GM18505 (cell line): ENCODE measurements around the gene STK25.

Experiments used
- ATAC-seq: cut with Tn5 transposase; IDR thresholded peaks from one replicate; pipeline ENCODE4 v1.9.1; 2021; ENCODE audit not compliant: unreplicated experiment
- POLR2A ChIP-seq: IDR thresholded peaks from 4 replicates; pipeline ENCODE4 v1.6.1; 2011; ENCODE audit warnings: borderline replicate concordance; ENCODE audit not compliant: insufficient read depth, insufficient read length; ENCODE audit errors: extremely low read depth

STK25 gene

DNA sequence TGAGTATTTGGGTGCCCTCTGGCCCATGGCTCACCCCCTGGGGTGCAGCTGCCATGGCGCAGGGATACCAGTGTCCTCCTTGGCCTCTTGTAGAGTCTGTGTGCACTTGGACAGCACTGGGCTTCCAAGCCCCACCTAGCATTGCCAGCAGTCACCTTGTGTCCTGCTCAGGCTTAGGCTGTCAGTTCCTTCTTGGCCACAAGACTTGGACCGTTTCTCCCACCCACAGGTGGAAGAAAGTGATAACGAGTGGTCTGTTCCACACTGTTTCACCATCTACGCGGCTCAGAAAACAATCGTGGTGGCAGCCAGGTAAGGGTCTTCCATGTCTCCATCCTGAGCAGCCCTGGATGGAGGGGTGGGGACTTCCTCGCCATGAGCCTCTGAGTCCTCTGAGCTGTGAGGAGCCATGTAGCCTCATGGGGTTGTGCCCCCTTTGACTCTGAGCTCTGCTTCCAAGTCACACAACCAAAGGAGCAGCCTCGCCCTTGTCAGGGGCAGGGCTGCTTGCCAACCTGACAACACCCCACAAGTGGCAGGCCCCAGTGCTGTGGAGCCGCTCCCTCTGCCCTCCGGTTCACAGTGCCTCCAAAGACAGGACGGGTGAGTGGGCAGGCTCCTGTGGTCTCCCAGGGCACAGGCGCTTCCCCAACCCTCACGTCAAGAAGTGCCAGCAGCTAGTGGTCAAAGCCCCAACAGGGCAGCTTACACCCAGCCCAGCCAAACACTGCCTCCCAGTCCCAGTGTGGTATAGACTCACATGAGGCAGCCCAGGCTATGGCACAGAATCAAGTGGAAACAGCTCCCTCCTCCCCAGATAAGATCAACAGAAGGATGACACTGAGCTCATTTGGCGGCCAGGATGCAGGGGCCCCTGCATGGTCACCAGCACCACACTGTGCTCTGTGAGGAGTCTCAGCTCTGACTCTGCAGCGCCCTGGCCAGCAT is 18.4 kb downstream of the STK25 start:
- no peak for ATAC-seq
- no peak for TF ChIP-seq POLR2A

DNA sequence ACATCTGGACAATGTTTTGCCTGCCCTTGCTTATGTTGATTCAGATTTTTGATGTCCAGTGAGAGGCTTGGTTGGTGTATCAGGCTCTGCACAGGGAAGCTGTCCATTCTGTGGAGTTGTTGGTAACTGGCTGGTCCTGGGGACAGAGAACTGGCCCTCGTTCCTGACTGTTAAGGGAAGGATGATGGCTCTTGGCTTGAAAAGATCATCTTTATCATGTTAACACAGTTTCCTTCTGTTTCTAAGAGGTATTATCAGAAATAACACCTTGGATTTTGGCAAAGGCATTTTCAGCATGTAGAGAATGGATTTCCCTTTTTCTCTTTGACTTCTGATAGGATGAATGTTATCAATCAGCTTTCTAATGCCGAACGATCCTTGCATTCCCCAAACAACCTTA is 19.3 kb downstream of the STK25 start:
- TF ChIP-seq POLR2A = no peak
- ATAC-seq = no peak

DNA sequence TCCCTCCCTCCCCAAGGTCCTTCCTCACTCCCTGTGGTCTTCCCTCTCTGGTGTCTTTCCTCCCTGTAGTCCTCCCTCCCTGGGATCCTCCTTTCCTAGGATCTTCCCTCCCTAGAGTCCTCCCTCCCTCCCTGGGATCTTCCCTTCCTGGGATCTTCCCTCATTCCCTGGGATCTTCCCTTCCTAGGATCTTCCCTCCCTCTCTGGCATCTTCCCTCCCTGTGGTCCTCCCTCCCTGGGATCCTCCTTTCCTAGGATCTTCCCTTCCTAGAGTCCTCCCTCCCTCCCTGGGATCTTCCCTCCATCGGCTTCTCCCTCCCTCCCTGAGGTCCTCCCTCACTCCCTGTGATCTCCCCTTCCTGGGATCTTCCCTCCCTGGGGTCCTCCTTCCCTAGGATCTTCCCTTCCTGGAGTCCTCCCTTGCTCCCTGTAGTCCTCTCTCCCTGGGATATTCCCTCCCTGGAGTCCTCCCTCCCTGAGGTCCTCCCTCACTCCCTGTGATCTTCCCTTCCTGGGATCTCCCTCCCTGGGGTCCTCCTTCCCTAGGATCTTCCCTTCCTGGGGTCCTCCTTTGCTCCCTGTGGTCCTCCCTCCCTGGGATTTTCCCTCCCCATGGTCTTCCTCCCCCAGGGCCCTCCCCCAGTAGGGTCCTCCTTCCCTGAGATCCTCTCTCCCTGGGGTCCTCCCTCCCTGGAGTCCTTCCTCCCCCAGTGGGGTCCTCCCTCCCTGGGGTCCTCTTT is 23.0 kb downstream of the STK25 start:
- no peak for ATAC-seq
- TF ChIP-seq POLR2A = no peak

DNA sequence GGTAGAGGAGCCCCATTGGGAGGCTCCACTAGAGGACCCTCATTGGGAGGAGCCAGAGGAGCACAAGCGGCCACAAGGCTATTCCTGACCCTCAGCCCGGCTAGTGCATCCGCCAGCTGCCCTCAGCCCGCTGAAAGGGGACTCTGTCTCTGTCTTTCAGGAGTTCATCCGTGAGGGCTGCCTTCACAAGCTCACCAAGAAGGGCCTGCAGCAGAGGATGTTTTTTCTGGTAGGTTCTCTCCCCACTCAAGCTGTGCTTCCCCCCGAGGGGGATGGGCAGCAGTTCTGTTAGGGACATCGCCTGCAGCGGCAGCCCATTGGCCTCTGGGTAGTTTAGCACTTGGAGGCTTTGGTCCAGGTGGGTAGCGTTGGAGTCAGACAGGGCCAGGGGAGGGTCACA is 25.1 kb downstream of the STK25 start:
- no peak for TF ChIP-seq POLR2A

DNA sequence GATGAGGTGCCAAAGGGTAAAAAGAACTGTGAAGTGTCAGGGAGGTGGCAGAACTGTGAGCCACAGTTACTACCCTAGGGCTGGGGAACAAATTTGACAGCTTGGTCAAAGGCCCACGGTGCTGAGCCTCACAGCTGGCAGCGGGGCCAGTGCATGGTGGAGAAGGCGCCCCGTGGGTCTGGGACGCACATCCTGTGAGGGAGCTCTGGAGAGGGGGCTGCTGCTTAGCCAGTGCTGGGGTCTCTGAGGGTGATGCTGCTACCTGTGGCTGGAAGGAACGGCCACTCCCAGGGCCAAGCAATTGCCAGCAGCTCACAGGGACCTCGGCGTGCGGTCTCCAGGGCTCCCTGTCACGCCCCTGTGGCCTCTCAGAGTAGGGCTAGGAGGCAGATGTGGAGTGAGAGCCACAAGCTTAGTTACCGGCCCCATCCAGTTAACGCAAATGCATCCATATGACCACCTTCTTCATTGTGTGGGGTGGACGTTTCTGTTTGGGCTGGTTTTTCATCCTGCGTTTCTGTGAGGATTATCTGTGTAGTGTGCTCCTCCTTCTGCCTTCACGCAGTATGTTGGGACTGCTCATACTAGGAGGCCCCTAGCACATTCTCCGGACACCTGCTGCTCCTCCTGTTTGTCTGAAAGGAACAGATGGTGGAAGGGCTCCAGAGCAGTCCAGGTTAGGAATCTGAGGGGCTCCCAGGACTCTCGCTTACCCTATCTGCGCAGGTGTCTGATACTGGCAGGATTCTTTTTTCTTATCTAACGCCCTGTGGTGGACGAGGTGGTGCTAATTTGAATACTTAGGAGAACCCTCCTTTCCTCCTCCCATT is 26.0 kb downstream of the STK25 start:
- no peak for TF ChIP-seq POLR2A
- ATAC-seq = no peak

More for the DNA sequence above, 25.1 kb downstream of the STK25 start:
- no peak for ATAC-seq

DNA sequence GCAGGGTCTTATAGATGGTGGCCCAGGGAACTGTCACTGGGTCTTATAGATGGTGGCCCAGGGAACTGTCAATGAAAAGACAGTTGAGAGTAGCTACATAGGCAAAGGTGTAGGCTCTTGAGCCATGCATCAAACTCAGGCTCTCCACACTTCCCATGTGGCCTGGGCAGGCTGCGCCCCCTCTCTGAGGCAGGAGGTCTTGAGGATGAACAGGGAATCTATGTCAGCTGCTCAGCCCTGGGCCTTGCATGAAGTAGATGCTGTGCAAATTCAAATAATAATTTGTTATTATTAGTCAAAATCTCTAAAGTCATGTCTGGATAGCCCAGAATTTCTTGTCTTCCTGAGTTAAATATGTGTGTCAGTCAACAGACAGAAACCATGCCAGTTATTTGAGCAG is 26.7 kb downstream of the STK25 start:
- TF ChIP-seq POLR2A = no peak
- no peak for ATAC-seq

DNA sequence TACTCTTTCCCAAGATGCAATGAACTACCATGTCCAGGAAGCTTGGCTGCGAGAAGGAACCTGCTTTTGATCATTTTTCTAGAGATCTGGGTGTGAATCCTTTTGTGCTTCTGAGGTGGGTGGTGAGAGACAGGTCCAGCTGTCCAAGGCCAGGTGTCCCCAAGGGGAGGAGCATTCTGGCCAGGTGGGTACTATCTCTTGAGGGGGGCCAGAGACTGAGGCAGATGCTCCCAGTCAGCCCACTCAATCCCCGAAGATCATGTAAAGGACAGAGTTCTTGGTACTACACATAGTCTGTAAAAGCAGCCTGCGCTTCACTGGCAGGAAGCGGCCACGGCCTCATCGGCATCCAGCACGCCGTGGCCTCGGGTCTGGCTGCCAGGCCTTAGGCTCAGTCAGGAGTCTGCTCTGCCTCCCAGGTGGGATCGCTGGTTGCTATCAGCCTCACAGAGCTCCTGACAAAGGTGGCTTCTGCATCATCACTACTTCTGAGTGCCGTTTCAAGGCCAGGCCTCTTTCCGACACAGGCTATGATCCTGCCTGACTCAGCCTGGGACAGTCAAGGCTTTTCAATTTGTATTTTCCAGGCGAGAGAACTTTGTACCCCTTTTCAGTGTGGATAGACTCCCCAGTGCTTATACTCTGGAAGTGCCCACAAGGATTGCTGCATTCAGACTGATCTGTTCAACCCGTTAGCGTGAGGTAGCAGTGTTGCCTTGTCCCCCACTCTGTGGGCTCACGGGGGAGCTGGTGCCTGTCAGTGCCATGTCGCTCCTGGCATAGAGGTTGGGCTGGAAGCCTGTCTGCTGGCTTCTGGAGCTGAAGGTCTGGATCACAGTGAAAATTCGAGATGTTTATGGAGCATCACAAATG is 29.1 kb downstream of the STK25 start:
- TF ChIP-seq POLR2A = no peak
- ATAC-seq = no peak

DNA sequence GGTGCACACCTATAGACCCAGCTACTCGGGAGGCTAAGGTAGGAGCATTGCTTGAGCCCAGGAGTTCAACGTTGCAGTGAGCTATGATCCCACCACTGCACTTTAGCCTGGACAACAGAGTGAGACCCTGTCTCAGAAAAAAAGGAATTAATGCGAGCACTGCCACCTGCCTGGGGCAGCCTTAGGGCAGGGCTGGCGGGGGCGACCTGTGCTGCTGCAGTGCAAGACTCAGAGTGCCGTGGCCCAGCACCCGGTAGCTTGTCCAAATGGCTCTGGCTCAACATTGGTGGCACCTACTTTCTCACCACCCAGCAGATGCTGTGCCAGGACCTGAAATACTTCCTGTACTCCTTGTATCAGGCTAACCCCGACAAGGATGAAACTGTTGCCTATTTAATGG is 30.2 kb downstream of the STK25 start:
- TF ChIP-seq POLR2A = no peak
- no peak for ATAC-seq

DNA sequence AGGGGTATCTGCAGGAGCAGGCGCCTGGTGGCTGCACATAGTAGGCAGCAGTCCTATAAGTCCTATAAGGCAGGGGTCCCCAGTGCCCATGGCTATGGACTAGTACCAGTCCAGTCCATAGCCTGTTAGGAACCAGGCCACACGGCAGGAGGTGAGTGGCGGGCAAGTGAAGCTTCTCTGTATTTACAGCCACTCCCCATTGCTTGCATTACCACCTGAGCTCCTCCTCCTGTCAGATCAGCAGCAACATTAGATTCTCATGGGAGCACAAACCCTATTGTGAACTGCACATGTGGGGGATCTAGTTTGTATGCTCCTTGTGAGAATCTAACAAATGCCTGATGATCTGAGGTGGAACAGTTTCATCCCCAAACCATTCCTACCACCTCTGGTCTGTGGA is 33.1 kb downstream of the STK25 start:
- no peak for TF ChIP-seq POLR2A
- no peak for ATAC-seq

DNA sequence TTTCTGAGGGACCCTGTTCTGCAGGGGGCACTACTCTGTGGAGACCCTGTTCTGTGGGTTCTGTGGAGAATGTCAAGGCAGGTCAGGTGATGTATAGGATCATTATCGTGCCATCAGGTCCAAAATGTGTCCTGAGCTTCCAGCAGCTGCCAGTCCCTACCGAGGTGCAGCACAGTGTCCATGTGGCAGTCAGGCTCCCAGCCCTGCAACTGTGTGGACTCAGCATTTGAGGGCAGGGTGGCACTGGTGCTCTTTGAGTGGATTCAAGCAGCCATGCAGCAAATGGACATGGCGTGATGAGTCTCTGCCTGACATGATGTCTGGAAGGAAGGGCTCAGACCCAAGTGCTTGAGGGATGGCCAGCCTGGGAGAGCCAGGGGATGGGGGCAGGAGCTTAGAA is 35.0 kb downstream of the STK25 start:
- TF ChIP-seq POLR2A = no peak
- ATAC-seq = no peak

DNA sequence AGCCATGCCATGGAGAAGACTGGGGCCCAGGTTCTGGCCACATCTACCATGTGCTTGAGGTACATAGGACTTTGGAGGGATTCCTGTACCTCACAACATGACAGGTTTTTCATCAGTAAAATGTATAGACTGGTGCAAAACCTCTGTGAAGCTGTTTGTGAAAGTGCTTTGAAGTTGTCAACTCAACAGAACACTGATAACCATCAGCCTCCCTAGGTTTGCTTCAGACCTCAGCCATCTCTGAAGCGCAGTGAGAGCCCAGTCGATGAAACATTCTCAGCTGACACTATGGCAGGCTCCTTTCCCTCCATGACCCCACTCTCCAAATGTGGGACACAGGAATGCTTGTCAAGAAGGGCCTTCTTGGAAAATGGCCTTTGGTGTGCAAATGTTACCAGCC is 38.6 kb downstream of the STK25 start:
- no peak for ATAC-seq
- no peak for TF ChIP-seq POLR2A

DNA sequence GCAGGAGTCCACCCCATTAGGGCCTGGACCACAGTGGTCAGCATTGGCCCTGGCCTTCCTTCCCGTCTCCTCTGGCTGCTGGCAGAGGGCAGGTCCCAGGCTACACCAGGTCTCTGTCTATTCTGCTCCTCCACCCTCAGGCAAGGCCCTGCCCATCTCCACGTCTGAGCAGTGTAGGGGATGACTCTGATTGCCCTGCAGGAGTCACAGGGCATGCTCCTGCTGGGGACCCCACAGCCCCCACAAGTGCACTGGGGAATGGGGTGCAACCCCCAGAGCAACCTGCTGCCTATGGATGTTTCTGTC is 40.0 kb downstream of the STK25 start:
- ATAC-seq = no peak
- no peak for TF ChIP-seq POLR2A
